GM12878 (cell line): ENCODE results near the gene SUPT7L. TPM values are rescaled to one million over a fixed set of nuclear protein-coding genes. Genes with fewer than 3 reads are reported as not detected.

ENCODE experiments used
- ATAC-seq: fragments of 200-7000 bp; cut with Tn5 transposase; 3 replicates; pipeline ENCODE4 v1.9.1; 2020; ENCODE audit warnings: mild to moderate bottlenecking, moderate library complexity
- BruUV-seq: library from RNA; stranded (reverse); fragments of 400-500 nt; replicated peaks from 2 replicates; lab custom pipeline; 2021; lab: Mats Ljungman, UMichigan
- CTCF ChIA-PET: fragments of 300-600 bp; sonication (Branson Sonifier 250); formaldehyde crosslinking; extraction: SDS; loops from one replicate; lab custom pipeline; 2021; ENCODE audit warnings: inconsistent platforms; lab: Yijun Ruan, JAX
- POLR2A ChIA-PET: fragments of 350-600 bp; formaldehyde crosslinking; extraction: SDS; loops from one replicate; lab custom pipeline; 2021; ENCODE audit warnings: inconsistent platforms; lab: Charles Lee
- RAD21 ChIA-PET: fragments of 300-600 bp; sonication (Branson Sonifier 250); formaldehyde crosslinking; loops from one replicate; lab custom pipeline; 2023; ENCODE audit warnings: antibody characterized with exemption; ENCODE audit not compliant: unreplicated experiment; lab: Charles Lee
- SMC1A ChIA-PET: fragments of 300-600 bp; sonication (Branson Sonifier 250); formaldehyde crosslinking; loops from one replicate; lab custom pipeline; 2023; ENCODE audit not compliant: unreplicated experiment, uncharacterized antibody; lab: Charles Lee
- DNase-seq: peaks from one replicate; pipeline ENCODE4 v3.0.0-alpha.2; 2011; ENCODE audit warnings: low read depth, low spot score
- FAIRE-seq: peaks from 3 replicates; lab custom pipeline; 2011; peaks lifted over from hg19 to GRCh38; lab: Jason Lieb, UNC
- H2AFZ ChIP-seq: 2 replicates; pipeline ENCODE4 v1.6.0; 2011; ENCODE audit warnings: low read depth, low read length, control low read depth; ENCODE audit not compliant: control insufficient read depth
- H3K27ac ChIP-seq: 2 replicates; pipeline ENCODE4 v1.5.1; 2011; ENCODE audit warnings: control low read depth; ENCODE audit not compliant: control insufficient read depth, insufficient read depth
- H3K27me3 ChIP-seq, 2 experiments: replicated peaks in 1 of 2; 2 replicates each; pipeline versions ENCODE4 v1.6.0 to v1.6.1; 2011; ENCODE audit warnings: low read length in 1 of 2; ENCODE audit not compliant: control insufficient read depth in 2 of 2, insufficient read depth in 2 of 2
- H3K36me3 ChIP-seq, 2 experiments: 2 replicates each; pipeline ENCODE4 v1.5.1; 2011; ENCODE audit warnings: low read length in 1 of 2; ENCODE audit not compliant: control insufficient read depth in 2 of 2, insufficient read depth in 2 of 2
- H3K4me1 ChIP-seq: 2 replicates; pipeline ENCODE4 v1.6.1; 2011; ENCODE audit warnings: mild to moderate bottlenecking, low read length, moderate library complexity, mixed read lengths; ENCODE audit not compliant: control insufficient read depth, insufficient read depth
- H3K4me2 ChIP-seq: 2 replicates; pipeline ENCODE4 v1.6.0; 2011; ENCODE audit warnings: control low read depth; ENCODE audit not compliant: control insufficient read depth, insufficient read depth
- H3K4me3 ChIP-seq: fragments of 200-600 bp; sonication (generic); 2 replicates; pipeline ENCODE4 v1.5.1; 2016
- H3K79me2 ChIP-seq: 2 replicates; pipeline ENCODE4 v1.6.0; 2011; ENCODE audit warnings: low read length; ENCODE audit not compliant: control insufficient read depth, insufficient read depth
- H3K9ac ChIP-seq: 2 replicates; pipeline ENCODE4 v1.8.0; 2011; ENCODE audit warnings: low read length, control low read depth, mixed read lengths; ENCODE audit not compliant: control insufficient read depth, insufficient read depth
- H3K9me3 ChIP-seq: replicated peaks from 3 replicates; pipeline ENCODE4 v1.5.1; 2011; ENCODE audit warnings: mild to moderate bottlenecking, low read length; ENCODE audit not compliant: control insufficient read depth, insufficient read depth
- H4K20me1 ChIP-seq: 2 replicates; pipeline ENCODE4 v1.6.0; 2011; ENCODE audit not compliant: control insufficient read depth, insufficient read depth
- CHD2 ChIP-seq: IDR thresholded peaks from 2 replicates; pipeline ENCODE4 v1.6.1; 2011; ENCODE audit warnings: low read depth, low read length, improper control_type of control experiment, borderline replicate concordance
- HDGF ChIP-seq: fragments of 450-650 bp; IDR thresholded peaks from 2 replicates; pipeline ENCODE4 v1.6.1; 2016; ENCODE audit warnings: antibody characterized with exemption
- KDM1A ChIP-seq: fragments of 200-600 bp; sonication (generic); IDR thresholded peaks from 2 replicates; pipeline ENCODE4 v1.6.1; 2016; ENCODE audit warnings: borderline replicate concordance
- MEF2B ChIP-seq: fragments of 450-650 bp; IDR thresholded peaks from 2 replicates; pipeline ENCODE4 v1.6.1; 2018; ENCODE audit warnings: mild to moderate bottlenecking, moderate library complexity; ENCODE audit not compliant: partially characterized antibody, poor library complexity, severe bottlenecking
- POLR2AphosphoS2 ChIP-seq: IDR thresholded peaks from 2 replicates; pipeline ENCODE4 v1.6.1; 2011; ENCODE audit warnings: low read depth, mild to moderate bottlenecking, low read length, improper control_type of control experiment, moderate library complexity
- RB1 ChIP-seq: fragments of 450-650 bp; formaldehyde crosslinking; IDR thresholded peaks from 2 replicates; pipeline ENCODE4 v1.6.1; 2017; ENCODE audit warnings: mild to moderate bottlenecking, borderline replicate concordance
- SIX5 ChIP-seq: IDR thresholded peaks from 2 replicates; pipeline ENCODE4 v1.6.1; 2011; ENCODE audit warnings: mild to moderate bottlenecking, low read depth, low read length, moderate library complexity; ENCODE audit not compliant: severe bottlenecking
- SPI1 ChIP-seq: IDR thresholded peaks from 2 replicates; pipeline ENCODE4 v1.6.1; 2011; ENCODE audit warnings: low read depth, mild to moderate bottlenecking, low read length, moderate library complexity, borderline replicate concordance; ENCODE audit not compliant: insufficient read depth
- SUZ12 ChIP-seq: fragments of 200-600 bp; sonication (generic); IDR thresholded peaks from one replicate; pipeline ENCODE4 v1.6.1; 2018; ENCODE audit warnings: antibody characterized with exemption, mild to moderate bottlenecking; ENCODE audit not compliant: unreplicated experiment
- TCF12 ChIP-seq: IDR thresholded peaks from 2 replicates; pipeline ENCODE4 v1.6.1; 2011; ENCODE audit warnings: low read depth, mild to moderate bottlenecking, low read length
- YBX1 ChIP-seq: fragments of 450-650 bp; IDR thresholded peaks from 2 replicates; pipeline ENCODE4 v1.6.1; 2016; ENCODE audit warnings: antibody characterized with exemption
- ZNF207 ChIP-seq: fragments of 450-650 bp; IDR thresholded peaks from 2 replicates; pipeline ENCODE4 v1.6.1; 2014; ENCODE audit warnings: antibody characterized with exemption, mild to moderate bottlenecking, borderline replicate concordance
- ZSCAN29 ChIP-seq: fragments of 450-650 bp; IDR thresholded peaks from 2 replicates; pipeline ENCODE4 v1.6.1; 2017; ENCODE audit warnings: mild to moderate bottlenecking, moderate library complexity
- WGBS: methylation state at CpG from one replicate; pipeline ENCODE4 v1.1.6; 2016; ENCODE audit warnings: low lambda C conversion rate; ENCODE audit not compliant: insufficient replicate concordance, insufficient coverage; ENCODE audit errors: missing lambda C conversion rate; 5-methylcytosine and 5-hydroxymethylcytosine counted together
- in situ Hi-C: fragments of 300-500 bp; cut with MboI; formaldehyde crosslinking; loops from 9 replicates; pipeline ENCODE4 v1.14.3; 2018; ENCODE audit warnings: mixed read lengths
- intact Hi-C: fragments of 100-400 bp; cut with micrococcal nuclease; formaldehyde crosslinking; loops from one replicate; pipeline ENCODE4 v1.14.2; 2022; ENCODE audit not compliant: unreplicated experiment
- polyA plus RNA-seq, 11 experiments: library from polyadenylated mRNA; depleted of rRNA in 4 of 11; unstranded in 6 of 11; stranded (reverse) in 5 of 11; fragments of >200 nt; fragmentation: Nextera tagmentation in 4 of 11; fragmentation: Illumina TruSeq in 1 of 11; extraction: Ambion mirVana in 4 of 11; extraction: Trizol in 1 of 11; gene quantifications; 1 replicate in 1 of 11; 2 replicates in 10 of 11; pipeline versions ENCODE4 v1.2.1 to v1.2.3, GENCODE V29; 2011 to 2016; ENCODE audit warnings: inconsistent platforms in 2 of 11, missing spikeins in 2 of 11, low read depth in 1 of 11
- total RNA-seq, 4 experiments: library from RNA; depleted of rRNA in 3 of 4; stranded (reverse); fragments of >200 nt in 3 of 4; fragmentation: Illumina TruSeq in 1 of 4; extraction: Trizol in 1 of 4; gene quantifications; 2 replicates each; pipeline versions ENCODE4 v1.2.1 to v1.2.3, GENCODE V29; 2013 to 2021
- TF ChIP-seq, protein P1 (sequence below): IDR thresholded peaks from 2 replicates; pipeline ENCODE4 v1.6.1; 2011; ENCODE audit warnings: borderline replicate concordance, low read depth, mild to moderate bottlenecking, moderate library complexity, mixed read lengths, low read length; ENCODE audit not compliant: insufficient read depth; ENCODE audit errors: extremely low read length
- TF ChIP-seq, protein P2 (sequence below): IDR thresholded peaks from 2 replicates; pipeline ENCODE4 v1.6.1; 2011; ENCODE audit warnings: borderline replicate concordance, low read depth, mild to moderate bottlenecking, moderate library complexity, low read length; ENCODE audit not compliant: insufficient read depth, poor library complexity, severe bottlenecking
- TF ChIP-seq, protein P3 (sequence below): fragments of 450-650 bp; formaldehyde crosslinking; IDR thresholded peaks from 2 replicates; pipeline ENCODE4 v1.5.0; 2022; ENCODE audit warnings: mild to moderate bottlenecking, missing genetic modification characterization
- TF ChIP-seq, protein P4 (sequence below): IDR thresholded peaks from 2 replicates; pipeline ENCODE4 v1.6.1; 2012; ENCODE audit warnings: low read depth, low read length, improper control_type of control experiment
- TF ChIP-seq, protein P5 (sequence below): IDR thresholded peaks from 2 replicates; pipeline ENCODE4 v1.6.1; 2011; ENCODE audit warnings: low read depth, mild to moderate bottlenecking, low read length, moderate library complexity, borderline replicate concordance; ENCODE audit errors: extremely low read depth

The SUPT7L gene
- total and polyA plus RNA-seq, 10 of the 15 experiments (the other 5 are each of a cell fraction or from before 2014, with no cell fraction given), result 10.2 to 43.7 (median 21.3) TPM

DNA sequence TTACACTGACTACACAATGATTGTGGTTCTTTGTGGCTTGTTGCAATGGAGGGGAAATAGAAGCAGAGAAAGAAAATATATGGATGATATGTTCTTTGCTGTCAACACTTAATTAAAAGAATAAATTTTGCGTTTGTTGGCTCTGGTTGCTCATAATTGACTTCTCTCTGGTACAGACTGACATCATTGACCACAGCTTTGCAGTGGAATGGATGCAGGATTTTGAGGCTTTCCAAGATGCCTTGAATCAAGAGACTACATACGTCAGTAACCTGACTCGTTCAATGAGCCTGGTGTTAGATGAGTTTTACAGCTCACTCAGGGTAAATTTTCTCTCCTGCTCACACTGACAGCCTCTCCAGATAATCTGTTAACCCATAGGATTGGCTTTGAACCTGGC, 24.7 kb downstream of the SUPT7L start:
- POLR2A ChIA-PET, result no interaction called here
- TF ChIP-seq HDGF (no peak), POLR2AphosphoS2 (no peak), ZNF207 (no peak), TCF12 (no peak), MEF2B (no peak), SUZ12 (no peak), SIX5 (no peak), SPI1 (no peak), YBX1 (no peak), RB1 (no peak), ZSCAN29 (no peak), CHD2 (no peak), KDM1A (no peak)
- TF ChIP-seq, protein P1, sequence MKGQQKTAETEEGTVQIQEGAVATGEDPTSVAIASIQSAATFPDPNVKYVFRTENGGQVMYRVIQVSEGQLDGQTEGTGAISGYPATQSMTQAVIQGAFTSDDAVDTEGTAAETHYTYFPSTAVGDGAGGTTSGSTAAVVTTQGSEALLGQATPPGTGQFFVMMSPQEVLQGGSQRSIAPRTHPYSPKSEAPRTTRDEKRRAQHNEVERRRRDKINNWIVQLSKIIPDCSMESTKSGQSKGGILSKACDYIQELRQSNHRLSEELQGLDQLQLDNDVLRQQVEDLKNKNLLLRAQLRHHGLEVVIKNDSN, result no peak
- TF ChIP-seq, protein P2, sequence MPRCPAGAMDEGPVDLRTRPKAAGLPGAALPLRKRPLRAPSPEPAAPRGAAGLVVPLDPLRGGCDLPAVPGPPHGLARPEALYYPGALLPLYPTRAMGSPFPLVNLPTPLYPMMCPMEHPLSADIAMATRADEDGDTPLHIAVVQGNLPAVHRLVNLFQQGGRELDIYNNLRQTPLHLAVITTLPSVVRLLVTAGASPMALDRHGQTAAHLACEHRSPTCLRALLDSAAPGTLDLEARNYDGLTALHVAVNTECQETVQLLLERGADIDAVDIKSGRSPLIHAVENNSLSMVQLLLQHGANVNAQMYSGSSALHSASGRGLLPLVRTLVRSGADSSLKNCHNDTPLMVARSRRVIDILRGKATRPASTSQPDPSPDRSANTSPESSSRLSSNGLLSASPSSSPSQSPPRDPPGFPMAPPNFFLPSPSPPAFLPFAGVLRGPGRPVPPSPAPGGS, result no peak
- TF ChIP-seq, protein P3, sequence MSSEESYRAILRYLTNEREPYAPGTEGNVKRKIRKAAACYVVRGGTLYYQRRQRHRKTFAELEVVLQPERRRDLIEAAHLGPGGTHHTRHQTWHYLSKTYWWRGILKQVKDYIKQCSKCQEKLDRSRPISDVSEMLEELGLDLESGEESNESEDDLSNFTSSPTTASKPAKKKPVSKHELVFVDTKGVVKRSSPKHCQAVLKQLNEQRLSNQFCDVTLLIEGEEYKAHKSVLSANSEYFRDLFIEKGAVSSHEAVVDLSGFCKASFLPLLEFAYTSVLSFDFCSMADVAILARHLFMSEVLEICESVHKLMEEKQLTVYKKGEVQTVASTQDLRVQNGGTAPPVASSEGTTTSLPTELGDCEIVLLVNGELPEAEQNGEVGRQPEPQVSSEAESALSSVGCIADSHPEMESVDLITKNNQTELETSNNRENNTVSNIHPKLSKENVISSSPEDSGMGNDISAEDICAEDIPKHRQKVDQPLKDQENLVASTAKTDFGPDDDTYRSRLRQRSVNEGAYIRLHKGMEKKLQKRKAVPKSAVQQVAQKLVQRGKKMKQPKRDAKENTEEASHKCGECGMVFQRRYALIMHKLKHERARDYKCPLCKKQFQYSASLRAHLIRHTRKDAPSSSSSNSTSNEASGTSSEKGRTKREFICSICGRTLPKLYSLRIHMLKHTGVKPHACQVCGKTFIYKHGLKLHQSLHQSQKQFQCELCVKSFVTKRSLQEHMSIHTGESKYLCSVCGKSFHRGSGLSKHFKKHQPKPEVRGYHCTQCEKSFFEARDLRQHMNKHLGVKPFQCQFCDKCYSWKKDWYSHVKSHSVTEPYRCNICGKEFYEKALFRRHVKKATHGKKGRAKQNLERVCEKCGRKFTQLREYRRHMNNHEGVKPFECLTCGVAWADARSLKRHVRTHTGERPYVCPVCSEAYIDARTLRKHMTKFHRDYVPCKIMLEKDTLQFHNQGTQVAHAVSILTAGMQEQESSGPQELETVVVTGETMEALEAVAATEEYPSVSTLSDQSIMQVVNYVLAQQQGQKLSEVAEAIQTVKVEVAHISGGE, result no peak
- TF ChIP-seq, protein P4, sequence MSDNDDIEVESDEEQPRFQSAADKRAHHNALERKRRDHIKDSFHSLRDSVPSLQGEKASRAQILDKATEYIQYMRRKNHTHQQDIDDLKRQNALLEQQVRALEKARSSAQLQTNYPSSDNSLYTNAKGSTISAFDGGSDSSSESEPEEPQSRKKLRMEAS, result no peak
- TF ChIP-seq, protein P5, sequence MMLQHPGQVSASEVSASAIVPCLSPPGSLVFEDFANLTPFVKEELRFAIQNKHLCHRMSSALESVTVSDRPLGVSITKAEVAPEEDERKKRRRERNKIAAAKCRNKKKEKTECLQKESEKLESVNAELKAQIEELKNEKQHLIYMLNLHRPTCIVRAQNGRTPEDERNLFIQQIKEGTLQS, result no peak

More for the DNA sequence above, 24.7 kb downstream of the SUPT7L start:
- in situ Hi-C loops (no loop called here), intact Hi-C loops (no loop called here)
- no TSS peak for BruUV-seq
- Histone ChIP-seq H3K4me3 (no peak overlapping the region), H3K9ac (no peak overlapping the region), H3K79me2 (no peaks in the 10 kb centered on the region), H4K20me1 (no peaks in the 10 kb centered on the region), H3K4me1 (no peaks in the 10 kb centered on the region), H3K9me3 (no peaks in the 10 kb centered on the region), H3K36me3 (peaks cover 0 to 31% of the 10 kb centered on the region in 2 experiments; a peak in 2 of 4 replicates), H2AFZ (no peak overlapping the region), H3K4me2 (no peak overlapping the region), H3K27me3 (no peaks in the 10 kb centered on the region), H3K27ac (no peak overlapping the region)
- RAD21 ChIA-PET, result no interaction called here
- SMC1A ChIA-PET, result no interaction called here
- CTCF ChIA-PET, result interaction anchor here (1.4 kb wide), 1 partner anchor 45 kb away, joined by 3 read pairs; no protein-coding TSS in a partner anchor
- 67% methylated on average over 3 of the region's 3 CpGs for WGBS
- ATAC-seq (no peak), FAIRE-seq (no peak), DNase-seq (no peak)
